ENCODE results near the gene UGT1A6. TPM values are rescaled to one million over a fixed set of nuclear protein-coding genes. Genes with fewer than 3 reads are reported as not detected.

Gene UGT1A6
- total and polyA plus RNA-seq, 2 of the 13 experiments (the other 11 are each of a cell fraction or from before 2014, with no cell fraction given), result 0.25 TPM; not detected in 1

- WGBS (ENCODE audit: low lambda C conversion rate), result 50% methylated on average over 9 of the region's 10 CpGs
- in situ Hi-C loops (cut with HindIII; ENCODE audit: extremely low pct_ligation_motif_present, low pct_unique_long_range_greater_than_20kb), result no loop called here
- Histone ChIP-seq H3K27me3 (ENCODE audit: control insufficient read depth in 1 of 2, insufficient read depth in 2 of 2, low read length in 2 of 2) (peaks cover 0 to 43% of the 10 kb centered on the region in 2 experiments; a peak in 3 of 5 replicates), H3K9ac (ENCODE audit: insufficient read depth, low read depth, low read length) (no peak overlapping the region), H3K9me3 (ENCODE audit: low read length) (no peaks in the 10 kb centered on the region), H3K4me1 (ENCODE audit: insufficient read depth, low read length) (no peaks in the 10 kb centered on the region), H3K79me2 (ENCODE audit: insufficient read depth, low read length) (no peaks in the 10 kb centered on the region), H3K4me2 (ENCODE audit: low read depth, low read length) (no peak overlapping the region), H3K27ac (ENCODE audit: extremely low read length, insufficient read depth, low read length) (no peak overlapping the region), H3K4me3 (replicated peaks in 1 of 3; ENCODE audit: insufficient read depth in 1 of 3, low read depth in 2 of 3, low read length in 3 of 3) (no peak overlapping the region), H3K36me3 (replicated peaks in 1 of 2; ENCODE audit: control insufficient read depth in 1 of 2, insufficient read depth in 2 of 2, low read length in 2 of 2) (no peaks in the 10 kb centered on the region), H2AFZ (ENCODE audit: low read length) (no peak overlapping the region), H4K20me1 (ENCODE audit: insufficient read depth, low read length) (no peaks in the 10 kb centered on the region)
- DNase-seq (ENCODE audit: low spot score) (no peak), ATAC-seq (no peak), FAIRE-seq (no peak)
- no TSS peak for BruUV-seq (replicated peaks)
- intact Hi-C loops (cut with micrococcal nuclease; ENCODE audit: unreplicated experiment), result no loop called here
- ChIA-PET POLR2A (no interaction called here), CTCF (ENCODE audit: low intra/inter-chr PET ratio, low total read pairs) (no interaction called here)
- no peak for TF ChIP-seq ATF6 (CRISPR knock-in tag; conservative IDR thresholded peaks at IDR 0.05)
- TF ChIP-seq GMEB2 (CRISPR knock-in tag; IDR thresholded peaks at IDR 0.05; ENCODE audit: low read depth), result no peak
- no peak for TF ChIP-seq RELA (CRISPR knock-in tag; IDR thresholded peaks at IDR 0.05)
- no peak for TF ChIP-seq PLSCR1 (CRISPR knock-in tag; IDR thresholded peaks at IDR 0.05; ENCODE audit: borderline replicate concordance)
- TF ChIP-seq BRCA1 (CRISPR knock-in tag; IDR thresholded peaks at IDR 0.05), result no peak
- no peak for TF ChIP-seq ZNF574 (CRISPR knock-in tag; IDR thresholded peaks at IDR 0.05)
- no peak for TF ChIP-seq GFI1 (CRISPR knock-in tag; IDR thresholded peaks at IDR 0.05; ENCODE audit: borderline replicate concordance)
- no peak for TF ChIP-seq TAF15 (IDR thresholded peaks at IDR 0.05; ENCODE audit: low read depth, low read length, poor library complexity, severe bottlenecking)
- TF ChIP-seq SNAI1 (CRISPR knock-in tag; IDR thresholded peaks at IDR 0.05; ENCODE audit: borderline replicate concordance), result no peak
- TF ChIP-seq ZNF232 (CRISPR knock-in tag; IDR thresholded peaks at IDR 0.05; ENCODE audit: borderline replicate concordance), result no peak
- TF ChIP-seq ZNF777 (CRISPR knock-in tag; IDR thresholded peaks at IDR 0.05), result no peak
- no peak for TF ChIP-seq ZNF710 (CRISPR knock-in tag; IDR thresholded peaks at IDR 0.05; ENCODE audit: borderline replicate concordance)
- no peak for TF ChIP-seq ZNF737 (CRISPR knock-in tag; IDR thresholded peaks at IDR 0.05; ENCODE audit: borderline replicate concordance)
Measured at GRCh38 chr2:233807966-233808935, 115.6 kb downstream of the UGT1A6 start.

All from HepG2 (cell line).